Spleen (tissue), 11 donors: ENCODE results near the gene CUL3. TPM values are rescaled to one million over a fixed set of nuclear protein-coding genes. Genes with fewer than 3 reads are reported as not detected.

Experiments used
- DNase-seq: peaks from one replicate; pipeline ENCODE4 v3.0.0-alpha.2; 2020
- H3K27ac ChIP-seq, 8 donors: fragments of 200-600 bp; sonication (generic) in 7 of 8; 1 replicate in 4 of 8; 2 replicates in 4 of 8; pipeline versions ENCODE4 v1.5.0 to v1.8.0; 2016 to 2021; ENCODE audit warnings: inconsistent platforms in 4 of 8, mild to moderate bottlenecking in 4 of 8, moderate library complexity in 1 of 8
- H3K27me3 ChIP-seq, 7 donors: fragments of 200-600 bp; sonication (generic) in 6 of 7; replicated peaks in 1 of 7; 1 replicate in 4 of 7; 2 replicates in 3 of 7; pipeline versions ENCODE4 v1.5.0 to v1.8.0; 2016 to 2021; ENCODE audit warnings: inconsistent platforms in 3 of 7, mild to moderate bottlenecking in 1 of 7
- H3K36me3 ChIP-seq, 6 donors: fragments of 200-600 bp; sonication (generic) in 5 of 6; 1 replicate in 4 of 6; 2 replicates in 2 of 6; pipeline versions ENCODE4 v1.5.0 to v1.8.0; 2016 to 2021; ENCODE audit warnings: inconsistent platforms in 2 of 6
- H3K4me1 ChIP-seq, 6 donors: fragments of 200-600 bp; sonication (generic) in 5 of 6; 1 replicate in 3 of 6; 2 replicates in 3 of 6; pipeline versions ENCODE4 v1.5.0 to v1.8.0; 2016 to 2021; ENCODE audit warnings: inconsistent platforms in 3 of 6
- H3K4me3 ChIP-seq, 8 donors: fragments of 200-600 bp; sonication (generic) in 7 of 8; 1 replicate in 4 of 8; 2 replicates in 4 of 8; pipeline versions ENCODE4 v1.5.0 to v1.8.0; 2016 to 2021; ENCODE audit warnings: inconsistent platforms in 4 of 8, mild to moderate bottlenecking in 4 of 8, moderate library complexity in 2 of 8
- H3K9me3 ChIP-seq, 8 donors: fragments of 200-600 bp; sonication (generic) in 7 of 8; 1 replicate in 4 of 8; 2 replicates in 4 of 8; pipeline versions ENCODE4 v1.5.0 to v1.8.0; 2016 to 2021; ENCODE audit warnings: inconsistent platforms in 4 of 8
- POLR2A ChIP-seq, 3 donors: fragments of 450-650 bp; IDR thresholded peaks; one replicate each; pipeline ENCODE4 v1.5.1; 2017; ENCODE audit warnings: antibody characterized with exemption in 3 of 3, mild to moderate bottlenecking in 1 of 3
- POLR2AphosphoS5 ChIP-seq, 3 donors: sonication (generic); formaldehyde crosslinking; IDR thresholded peaks; one replicate each; pipeline ENCODE4 v1.5.1; 2017; ENCODE audit warnings: antibody characterized with exemption in 3 of 3
- WGBS, 5 donors: extraction: QIAGEN DNeasy Blood & Tissue Kit in 3 of 5; methylation state at CpG; one replicate each; pipeline versions ENCODE4 v1.1.5 to v1.1.7; 2013 to 2018; 5-methylcytosine and 5-hydroxymethylcytosine counted together
- intact Hi-C: fragments of 100-400 bp; cut with DNase I; formaldehyde crosslinking; loops from one replicate; pipeline ENCODE4 v1.15.0; 2023; ENCODE audit warnings: low total_unique reads
- polyA plus RNA-seq, 3 donors: library from polyadenylated mRNA; stranded (reverse); fragments of 200-250 nt; gene quantifications; one replicate each; pipeline ENCODE4 v1.2.1, GENCODE V29; 2013
- total RNA-seq, 7 donors: library from RNA; depleted of rRNA in 3 of 7; stranded (reverse); fragments of >200 nt in 3 of 7; fragmentation: NEBNext Ultra II Directional in 4 of 7; extraction: Animal tissue kit (Norgen Biotek cat#: 25700) in 4 of 7; gene quantifications; one replicate each; pipeline versions ENCODE4 v1.1.0 to v1.2.1, GENCODE V29; 2016 to 2021
- TF ChIP-seq, protein P1 (sequence below), 11 experiments: fragments of 200-600 bp in 7 of 11; fragments of 450-650 bp in 4 of 11; sonication (generic) in 4 of 11; IDR thresholded peaks in 8 of 11; conservative IDR thresholded peaks in 3 of 11; 1 replicate in 7 of 11; 2 replicates in 4 of 11; pipeline versions ENCODE4 v1.4.0 to v1.8.0; 2016 to 2021; ENCODE audit warnings: antibody characterized with exemption in 11 of 11, inconsistent platforms in 4 of 11, mild to moderate bottlenecking in 1 of 11
- donor health status: healthy with polysubstance abuse.
- donor health status: DM: no; HTN: no; CAD: no; lungs with moderate emphysema.
- donor health status: DM: no; HTN: no; CAD: no.
- donor health status: Bipolar disorder and iron deficiency.
- donor health status: healthy.
- donor health status: DM: no; HTN: no; CAD: no.
- donor health status: DM: yes; HTN: yes; CAD: no.

Gene CUL3
- total and polyA plus RNA-seq, 10 donors, result 66.0 to 99.7 (median 83.6) TPM

DNA sequence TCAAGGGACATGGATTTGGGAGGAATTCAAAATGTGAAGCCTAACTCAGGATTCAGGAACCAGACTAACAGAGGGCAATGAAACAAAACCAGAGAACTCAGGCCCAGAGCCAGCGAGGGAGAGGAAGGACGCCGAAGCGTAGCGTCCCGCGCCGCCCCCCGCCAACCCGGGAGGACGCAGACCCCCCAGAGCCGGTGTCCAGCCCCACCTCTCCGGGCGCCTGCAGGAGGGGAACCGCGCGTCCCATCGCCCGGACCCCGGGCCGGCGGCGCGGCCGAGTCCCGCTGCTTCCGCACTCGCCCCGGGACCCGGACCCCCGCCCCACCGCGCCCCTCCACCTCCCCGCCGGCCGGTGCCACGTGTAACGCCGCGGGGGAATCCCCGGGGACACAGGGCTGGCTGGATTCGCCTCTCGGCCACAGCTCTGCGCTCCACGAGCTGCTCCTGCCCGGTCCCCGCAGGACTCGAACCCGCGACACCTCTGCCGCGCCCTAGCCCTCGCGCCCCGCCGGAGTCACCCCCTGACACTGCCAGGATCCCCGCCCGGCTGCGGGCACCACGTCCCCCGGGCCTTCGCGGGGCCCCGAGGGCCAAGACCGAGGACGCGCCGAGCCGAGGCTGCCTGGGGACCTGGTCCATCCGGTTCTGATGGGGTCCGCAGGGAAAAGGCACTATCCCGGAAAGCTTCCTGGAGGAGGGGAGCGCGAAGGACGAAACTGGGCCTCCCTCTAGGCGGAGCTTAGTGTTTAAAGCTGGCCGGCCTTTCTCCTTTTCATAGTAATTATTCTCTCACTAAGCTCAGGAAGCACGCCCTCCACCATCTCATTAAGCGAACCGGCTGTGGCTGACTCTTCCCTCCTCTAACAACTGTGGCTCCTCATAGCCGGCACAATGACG, 142.8 kb downstream of the CUL3 start:
- intact Hi-C loops, result no loop called here
- Histone ChIP-seq H3K27ac (no peak overlapping the region), H3K9me3 (no peaks in the 10 kb centered on the region), H3K4me3 (peak overlapping the region; percentile 34 to 76 (median 44)), H3K4me1 (peaks cover 0 to 17% (median 12%) of the 10 kb centered on the region in 6 donors), H3K36me3 (no peaks in the 10 kb centered on the region), H3K27me3 (peaks cover 0 to 28% (median 12%) of the 10 kb centered on the region in 7 donors)
- WGBS, 5 donors, result 2 to 8% (median 3%) methylated on average over 34 to 82 of the region's 82 CpGs
- DNase-seq, result peak; percentile 75
- TF ChIP-seq POLR2AphosphoS5 (IDR thresholded peaks at IDR 0.05), result peak in 1 of 3 donors; percentile 24
- TF ChIP-seq, protein P1, sequence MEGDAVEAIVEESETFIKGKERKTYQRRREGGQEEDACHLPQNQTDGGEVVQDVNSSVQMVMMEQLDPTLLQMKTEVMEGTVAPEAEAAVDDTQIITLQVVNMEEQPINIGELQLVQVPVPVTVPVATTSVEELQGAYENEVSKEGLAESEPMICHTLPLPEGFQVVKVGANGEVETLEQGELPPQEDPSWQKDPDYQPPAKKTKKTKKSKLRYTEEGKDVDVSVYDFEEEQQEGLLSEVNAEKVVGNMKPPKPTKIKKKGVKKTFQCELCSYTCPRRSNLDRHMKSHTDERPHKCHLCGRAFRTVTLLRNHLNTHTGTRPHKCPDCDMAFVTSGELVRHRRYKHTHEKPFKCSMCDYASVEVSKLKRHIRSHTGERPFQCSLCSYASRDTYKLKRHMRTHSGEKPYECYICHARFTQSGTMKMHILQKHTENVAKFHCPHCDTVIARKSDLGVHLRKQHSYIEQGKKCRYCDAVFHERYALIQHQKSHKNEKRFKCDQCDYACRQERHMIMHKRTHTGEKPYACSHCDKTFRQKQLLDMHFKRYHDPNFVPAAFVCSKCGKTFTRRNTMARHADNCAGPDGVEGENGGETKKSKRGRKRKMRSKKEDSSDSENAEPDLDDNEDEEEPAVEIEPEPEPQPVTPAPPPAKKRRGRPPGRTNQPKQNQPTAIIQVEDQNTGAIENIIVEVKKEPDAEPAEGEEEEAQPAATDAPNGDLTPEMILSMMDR (IDR thresholded peaks at IDR 0.05 in 8 of 11, conservative IDR thresholded peaks at IDR 0.05 in 3 of 11), result no peak

DNA sequence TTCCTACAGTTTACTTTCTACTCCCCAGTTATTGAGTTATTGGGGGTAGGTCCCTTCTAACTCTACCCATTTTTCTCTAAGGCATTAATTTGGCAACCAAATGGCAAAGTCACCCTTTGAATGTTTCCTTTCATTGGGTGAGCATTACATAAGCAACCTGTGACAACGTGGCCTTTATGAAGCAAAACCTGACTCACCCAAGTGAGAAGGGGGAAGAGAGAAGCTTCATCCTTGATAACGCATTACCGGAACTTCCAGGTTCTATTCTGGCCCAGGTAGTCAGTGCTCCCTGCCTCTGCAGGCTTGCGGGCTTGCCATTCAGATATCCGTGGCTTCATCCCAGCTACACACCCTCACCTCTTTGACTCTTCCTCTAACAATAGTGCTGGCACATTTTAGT, 144.2 kb downstream of the CUL3 start:
- intact Hi-C loops, result no loop called here

GRCh38 chr2:224438726-224439125, 146.4 kb downstream of the CUL3 start:
- TF ChIP-seq, protein P1 (IDR thresholded peaks at IDR 0.05 in 8 of 11, conservative IDR thresholded peaks at IDR 0.05 in 3 of 11), result no peak
- TF ChIP-seq POLR2A (IDR thresholded peaks at IDR 0.05) (no peak), POLR2AphosphoS5 (IDR thresholded peaks at IDR 0.05) (no peak)
- peaks cover 0 to 17% (median 12%) of the 10 kb centered on the region in 6 donors for H3K4me1 ChIP-seq
- no peaks in the 10 kb centered on the region for H3K36me3 ChIP-seq
- no peak overlapping the region for H3K27ac ChIP-seq
- no peak overlapping the region for H3K4me3 ChIP-seq
- no peak for DNase-seq
- intact Hi-C loops, result no loop called here
- H3K27me3 ChIP-seq, result peaks cover 0 to 28% (median 12%) of the 10 kb centered on the region in 7 donors
- H3K9me3 ChIP-seq, result no peaks in the 10 kb centered on the region

More for the DNA sequence above, 144.2 kb downstream of the CUL3 start:
- Histone ChIP-seq H3K4me3 (no peak overlapping the region), H3K9me3 (no peaks in the 10 kb centered on the region), H3K36me3 (no peaks in the 10 kb centered on the region), H3K27me3 (peaks cover 0 to 28% (median 12%) of the 10 kb centered on the region in 7 donors), H3K4me1 (peaks cover 0 to 17% (median 12%) of the 10 kb centered on the region in 6 donors), H3K27ac (no peak overlapping the region)
- no peak for DNase-seq
- TF ChIP-seq, protein P1 (IDR thresholded peaks at IDR 0.05 in 8 of 11, conservative IDR thresholded peaks at IDR 0.05 in 3 of 11), result no peak
- TF ChIP-seq POLR2A (IDR thresholded peaks at IDR 0.05), result no peak
- TF ChIP-seq POLR2AphosphoS5 (IDR thresholded peaks at IDR 0.05), result no peak
- 72 to 86% (median 73%) methylated on average over 5 of the region's 5 CpGs for WGBS, 5 donors

DNA sequence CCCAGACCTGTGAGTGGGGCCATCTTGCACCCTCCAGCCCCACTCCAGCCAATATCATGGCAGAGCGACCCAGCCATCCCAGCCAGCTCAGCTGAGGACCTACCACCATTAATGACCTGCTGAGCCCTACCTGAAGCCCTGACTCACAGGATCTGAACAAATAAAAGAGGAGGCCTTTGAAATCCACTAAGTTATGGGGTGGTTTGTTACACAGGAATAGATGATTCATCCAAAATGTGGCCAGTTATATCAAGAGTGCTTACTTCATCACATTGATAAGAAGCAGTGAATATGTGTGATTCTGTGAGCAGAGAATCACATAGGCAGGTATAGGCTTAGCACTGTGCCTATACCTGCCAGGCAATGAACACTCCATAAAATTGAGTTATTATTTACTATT, 148.5 kb downstream of the CUL3 start:
- DNase-seq, result no peak
- no peaks in the 10 kb centered on the region for H3K36me3 ChIP-seq
- WGBS, 5 donors, result 82 to 100% (median 93%) methylated on average over 1 of the region's 1 CpG; no CpG with 5 or more reads in 1 of the 5 donors
- no peaks in the 10 kb centered on the region for H3K9me3 ChIP-seq
- intact Hi-C loops, result no loop called here
- TF ChIP-seq, protein P1 (IDR thresholded peaks at IDR 0.05 in 8 of 11, conservative IDR thresholded peaks at IDR 0.05 in 3 of 11), result no peak
- TF ChIP-seq POLR2A (IDR thresholded peaks at IDR 0.05) (no peak), POLR2AphosphoS5 (IDR thresholded peaks at IDR 0.05) (no peak)
- H3K4me1 ChIP-seq, result peaks cover 0 to 3% (median 0%) of the 10 kb centered on the region in 6 donors
- H3K27me3 ChIP-seq, result peaks cover 0 to 8% (median 0%) of the 10 kb centered on the region in 7 donors
- no peak overlapping the region for H3K4me3 ChIP-seq
- no peak overlapping the region for H3K27ac ChIP-seq
